BLaER1 (cell line): Measurements from ENCODE around the gene GPR15.
"Not testable (repeated sequence)": the region's sequence is repeated elsewhere in the genome, so short reads cannot be mapped to it uniquely, and the experiment has no call there.

Experiments used
- H3K27ac ChIP-seq: shearing (Covaris generic); formaldehyde crosslinking; 2 replicates; pipeline ENCODE4 v1.8.1; 2022
- H3K27me3 ChIP-seq: shearing (Covaris generic); formaldehyde crosslinking; 2 replicates; pipeline ENCODE4 v1.8.1; 2022
- H3K36me3 ChIP-seq: shearing (Covaris generic); formaldehyde crosslinking; 2 replicates; pipeline ENCODE4 v1.8.1; 2022
- H3K4me1 ChIP-seq: shearing (Covaris generic); formaldehyde crosslinking; 2 replicates; pipeline ENCODE4 v1.8.1; 2022
- H3K4me2 ChIP-seq: shearing (Covaris generic); formaldehyde crosslinking; 2 replicates; pipeline ENCODE4 v1.8.1; 2022
- H3K4me3 ChIP-seq: shearing (Covaris generic); formaldehyde crosslinking; 2 replicates; pipeline ENCODE4 v1.8.1; 2022
- H3K9ac ChIP-seq: shearing (Covaris generic); formaldehyde crosslinking; 2 replicates; pipeline ENCODE4 v1.8.1; 2022
- H3K9me3 ChIP-seq: shearing (Covaris generic); formaldehyde crosslinking; 2 replicates; pipeline ENCODE4 v1.8.1; 2022
- H4K20me1 ChIP-seq: shearing (Covaris generic); formaldehyde crosslinking; 2 replicates; pipeline ENCODE4 v1.8.1; 2022
- Cebpa-rat ChIP-seq: shearing (Covaris generic); IDR thresholded peaks from 2 replicates; pipeline ENCODE4 v1.8.1; 2022

GPR15 gene

GRCh38 chr3:98556164-98557130, 24.7 kb downstream of the GPR15 start:
- no peaks in the 10 kb centered on the region for H3K27me3 ChIP-seq
- H3K36me3 ChIP-seq: no peaks in the 10 kb centered on the region
- H3K4me1 ChIP-seq: no peaks in the 10 kb centered on the region
- no peak overlapping the region for H3K27ac ChIP-seq
- H4K20me1 ChIP-seq: no peaks in the 10 kb centered on the region
- H3K9me3 ChIP-seq: no peaks in the 10 kb centered on the region
- no peak overlapping the region for H3K9ac ChIP-seq
- no peak overlapping the region for H3K4me2 ChIP-seq
- TF ChIP-seq Cebpa-rat: no peak
- no peak overlapping the region for H3K4me3 ChIP-seq

DNA sequence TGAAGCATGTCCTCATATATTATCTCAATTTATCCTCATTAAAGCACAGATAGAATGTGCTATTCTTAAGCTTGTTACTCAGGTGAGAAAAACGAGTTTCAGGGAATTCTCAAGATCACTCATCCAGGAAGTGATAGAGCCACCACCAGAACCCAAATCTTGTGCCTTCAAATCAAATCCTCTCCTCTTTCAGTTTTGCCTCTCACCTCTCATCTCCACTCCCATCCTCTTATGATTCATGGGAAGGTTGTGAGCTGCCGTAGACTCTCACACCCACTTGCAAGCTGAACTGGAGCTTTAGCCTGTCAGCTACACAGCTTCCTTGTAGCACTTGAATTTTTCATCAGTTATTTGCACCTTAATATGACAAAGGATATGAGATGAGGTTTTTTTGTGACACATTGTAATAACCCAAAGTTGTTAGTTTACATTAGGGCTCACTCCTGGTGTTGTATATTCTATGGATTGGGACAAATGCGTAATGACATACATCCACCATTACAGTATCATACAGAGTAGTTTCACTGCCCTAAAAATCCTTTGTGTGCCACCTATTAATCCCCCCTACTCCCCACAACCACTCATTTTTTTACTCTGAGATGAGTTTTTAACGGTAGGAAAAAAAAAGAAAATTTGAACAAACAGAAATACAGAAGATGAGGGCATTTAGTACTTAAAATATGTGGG, 25.7 kb downstream of the GPR15 start:
- H3K4me3 ChIP-seq: no peak overlapping the region
- no peak for TF ChIP-seq Cebpa-rat
- no peak overlapping the region for H3K4me2 ChIP-seq
- H3K4me1 ChIP-seq: no peaks in the 10 kb centered on the region
- H3K9me3 ChIP-seq: no peaks in the 10 kb centered on the region
- no peaks in the 10 kb centered on the region for H3K27me3 ChIP-seq
- H3K36me3 ChIP-seq: no peaks in the 10 kb centered on the region
- H3K9ac ChIP-seq: no peak overlapping the region
- no peak overlapping the region for H3K27ac ChIP-seq
- no peaks in the 10 kb centered on the region for H4K20me1 ChIP-seq

- H3K9me3 ChIP-seq: no peaks in the 10 kb centered on the region
- no peaks in the 10 kb centered on the region for H3K27me3 ChIP-seq
- peaks cover 3% of the 10 kb centered on the region; the same call in 1 of the 2 replicates for H3K4me1 ChIP-seq
- no peak overlapping the region for H3K9ac ChIP-seq
- TF ChIP-seq Cebpa-rat: no peak
- no peak overlapping the region for H3K27ac ChIP-seq
- H4K20me1 ChIP-seq: no peaks in the 10 kb centered on the region
- no peak overlapping the region for H3K4me2 ChIP-seq
- H3K4me3 ChIP-seq: no peak overlapping the region
- H3K36me3 ChIP-seq: no peaks in the 10 kb centered on the region
These were observed 26.5 kb downstream of the GPR15 start for GRCh38 chr3:98558100-98558827.

- H3K27ac ChIP-seq, H3K9me3 ChIP-seq, H3K27me3 ChIP-seq, H3K4me3 ChIP-seq, H3K4me2 ChIP-seq, H3K9ac ChIP-seq, H3K36me3 ChIP-seq, H4K20me1 ChIP-seq: not testable (repeated sequence)
- peaks cover 18% of the 10 kb centered on the region; the same call in 1 of the 2 replicates for H3K4me1 ChIP-seq
These were observed 28.0 kb downstream of the GPR15 start for GRCh38 chr3:98559769-98560168.

- no peaks in the 10 kb centered on the region for H4K20me1 ChIP-seq
- H3K9me3 ChIP-seq: no peaks in the 10 kb centered on the region
- peaks cover 19% of the 10 kb centered on the region; the same call in 1 of the 2 replicates for H3K4me1 ChIP-seq
- no peak for TF ChIP-seq Cebpa-rat
- H3K4me3 ChIP-seq: no peak overlapping the region
- H3K9ac ChIP-seq: no peak overlapping the region
- H3K36me3 ChIP-seq: no peaks in the 10 kb centered on the region
- no peak overlapping the region for H3K27ac ChIP-seq
- no peak overlapping the region for H3K4me2 ChIP-seq
- H3K27me3 ChIP-seq: no peaks in the 10 kb centered on the region
These were observed 29.1 kb downstream of the GPR15 start for GRCh38 chr3:98560911-98561310.

GRCh38 chr3:98561727-98562521, 30.1 kb downstream of the GPR15 start:
- no peaks in the 10 kb centered on the region for H3K9me3 ChIP-seq
- no peak overlapping the region for H3K4me3 ChIP-seq
- H3K27me3 ChIP-seq: no peaks in the 10 kb centered on the region
- H3K4me1 ChIP-seq: peaks cover 19% of the 10 kb centered on the region; the same call in 1 of the 2 replicates
- no peaks in the 10 kb centered on the region for H3K36me3 ChIP-seq
- no peak for TF ChIP-seq Cebpa-rat
- no peaks in the 10 kb centered on the region for H4K20me1 ChIP-seq
- no peak overlapping the region for H3K27ac ChIP-seq
- no peak overlapping the region for H3K9ac ChIP-seq
- no peak overlapping the region for H3K4me2 ChIP-seq

- H3K4me2 ChIP-seq: no peak overlapping the region
- no peak overlapping the region for H3K27ac ChIP-seq
- no peak for TF ChIP-seq Cebpa-rat
- no peak overlapping the region for H3K9ac ChIP-seq
- H3K4me3 ChIP-seq: no peak overlapping the region
- H3K9me3 ChIP-seq: no peaks in the 10 kb centered on the region
- H3K27me3 ChIP-seq: no peaks in the 10 kb centered on the region
- no peaks in the 10 kb centered on the region for H4K20me1 ChIP-seq
- H3K4me1 ChIP-seq: peaks cover 19% of the 10 kb centered on the region; the same call in 1 of the 2 replicates
- no peaks in the 10 kb centered on the region for H3K36me3 ChIP-seq
These were observed 32.0 kb downstream of the GPR15 start for GRCh38 chr3:98563661-98564281.

- no peak overlapping the region for H3K27ac ChIP-seq
These were observed 32.7 kb downstream of the GPR15 start for GRCh38 chr3:98564282-98565005.

More at GRCh38 chr3:98564282-98565005, 32.7 kb downstream of the GPR15 start:
- Histone ChIP-seq H3K4me2 (no peak overlapping the region), H3K36me3 (no peaks in the 10 kb centered on the region), H3K9me3 (no peaks in the 10 kb centered on the region), H4K20me1 (no peaks in the 10 kb centered on the region), H3K27me3 (no peaks in the 10 kb centered on the region), H3K4me3 (no peak overlapping the region), H3K4me1 (peaks cover 19% of the 10 kb centered on the region; the same call in 1 of the 2 replicates), H3K9ac (no peak overlapping the region)
- no peak for TF ChIP-seq Cebpa-rat
